ENCODE results near the gene FAM181B. TPM values are rescaled to one million over a fixed set of nuclear protein-coding genes. Genes with fewer than 3 reads are reported as not detected.

Gene FAM181B
- total RNA-seq, 3 donors from 2014 or later, result 0.16 to 0.33 (median 0.29) TPM

DNA sequence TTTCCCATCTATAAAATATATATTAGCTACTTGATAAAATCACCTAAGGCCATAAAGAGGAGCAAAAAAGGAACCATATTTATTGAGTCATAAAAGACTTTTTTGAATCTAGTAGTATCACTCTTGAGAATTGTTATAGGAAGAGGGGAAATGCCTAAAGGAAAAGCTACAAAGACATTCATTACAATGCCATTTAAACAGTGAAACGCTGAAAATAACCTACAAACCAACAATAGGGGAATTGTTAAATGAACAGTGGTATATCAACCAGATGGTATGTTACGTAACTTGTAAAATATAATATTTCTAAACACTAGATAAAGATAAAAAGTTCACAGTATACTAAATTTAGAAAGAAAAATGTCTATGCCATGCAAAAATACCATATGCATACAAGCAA is 47.5 kb downstream of the FAM181B start:
- intact Hi-C loops (cut with DNase I; ENCODE audit: low total_unique reads), result no loop called here
- DNase-seq (ENCODE audit: low spot score in 2 of 2), result no peak
- Histone ChIP-seq H3K27ac (no peak overlapping the region), H3K36me3 (no peaks in the 10 kb centered on the region), H3K27me3 (no peaks in the 10 kb centered on the region), H3K9me3 (peaks cover 3 to 5% of the 10 kb centered on the region in 2 donors), H3K4me1 (no peaks in the 10 kb centered on the region), H3K4me3 (no peak overlapping the region)
- no peak for TF ChIP-seq POLR2A (IDR thresholded peaks at IDR 0.05)
- no peak for TF ChIP-seq POLR2AphosphoS5 (IDR thresholded peaks at IDR 0.05)
- TF ChIP-seq, protein P1, sequence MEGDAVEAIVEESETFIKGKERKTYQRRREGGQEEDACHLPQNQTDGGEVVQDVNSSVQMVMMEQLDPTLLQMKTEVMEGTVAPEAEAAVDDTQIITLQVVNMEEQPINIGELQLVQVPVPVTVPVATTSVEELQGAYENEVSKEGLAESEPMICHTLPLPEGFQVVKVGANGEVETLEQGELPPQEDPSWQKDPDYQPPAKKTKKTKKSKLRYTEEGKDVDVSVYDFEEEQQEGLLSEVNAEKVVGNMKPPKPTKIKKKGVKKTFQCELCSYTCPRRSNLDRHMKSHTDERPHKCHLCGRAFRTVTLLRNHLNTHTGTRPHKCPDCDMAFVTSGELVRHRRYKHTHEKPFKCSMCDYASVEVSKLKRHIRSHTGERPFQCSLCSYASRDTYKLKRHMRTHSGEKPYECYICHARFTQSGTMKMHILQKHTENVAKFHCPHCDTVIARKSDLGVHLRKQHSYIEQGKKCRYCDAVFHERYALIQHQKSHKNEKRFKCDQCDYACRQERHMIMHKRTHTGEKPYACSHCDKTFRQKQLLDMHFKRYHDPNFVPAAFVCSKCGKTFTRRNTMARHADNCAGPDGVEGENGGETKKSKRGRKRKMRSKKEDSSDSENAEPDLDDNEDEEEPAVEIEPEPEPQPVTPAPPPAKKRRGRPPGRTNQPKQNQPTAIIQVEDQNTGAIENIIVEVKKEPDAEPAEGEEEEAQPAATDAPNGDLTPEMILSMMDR (IDR thresholded peaks at IDR 0.05), result no peak

DNA sequence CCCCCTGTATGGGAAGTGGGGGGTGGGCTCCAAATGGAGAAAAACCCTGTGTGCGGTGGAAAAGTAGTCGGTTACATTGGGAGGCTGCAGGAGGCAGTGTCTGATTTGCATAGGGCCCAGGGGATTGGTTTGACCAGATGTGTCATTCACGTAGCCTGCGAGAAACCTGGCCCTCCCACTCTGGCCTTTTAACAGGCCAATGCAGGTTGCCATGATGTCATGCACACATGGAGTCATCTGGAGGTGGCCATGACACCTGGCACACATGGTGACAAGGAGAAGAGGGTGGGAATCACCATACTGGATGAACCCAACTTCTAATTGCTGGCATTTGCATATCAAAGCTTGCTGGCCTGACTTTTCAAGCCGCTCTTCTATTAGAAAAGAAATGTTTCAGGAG is 50.6 kb downstream of the FAM181B start:
- intact Hi-C loops (cut with DNase I; ENCODE audit: low total_unique reads), result no loop called here
- Histone ChIP-seq H3K27me3 (no peaks in the 10 kb centered on the region), H3K4me1 (no peaks in the 10 kb centered on the region), H3K27ac (no peak overlapping the region), H3K36me3 (no peaks in the 10 kb centered on the region), H3K9me3 (peaks cover 3 to 5% of the 10 kb centered on the region in 2 donors), H3K4me3 (no peak overlapping the region)
- TF ChIP-seq, protein P1 (IDR thresholded peaks at IDR 0.05), result no peak
- TF ChIP-seq POLR2AphosphoS5 (IDR thresholded peaks at IDR 0.05) (no peak), POLR2A (IDR thresholded peaks at IDR 0.05) (no peak)
- no peak for DNase-seq (ENCODE audit: low spot score in 2 of 2)

DNA sequence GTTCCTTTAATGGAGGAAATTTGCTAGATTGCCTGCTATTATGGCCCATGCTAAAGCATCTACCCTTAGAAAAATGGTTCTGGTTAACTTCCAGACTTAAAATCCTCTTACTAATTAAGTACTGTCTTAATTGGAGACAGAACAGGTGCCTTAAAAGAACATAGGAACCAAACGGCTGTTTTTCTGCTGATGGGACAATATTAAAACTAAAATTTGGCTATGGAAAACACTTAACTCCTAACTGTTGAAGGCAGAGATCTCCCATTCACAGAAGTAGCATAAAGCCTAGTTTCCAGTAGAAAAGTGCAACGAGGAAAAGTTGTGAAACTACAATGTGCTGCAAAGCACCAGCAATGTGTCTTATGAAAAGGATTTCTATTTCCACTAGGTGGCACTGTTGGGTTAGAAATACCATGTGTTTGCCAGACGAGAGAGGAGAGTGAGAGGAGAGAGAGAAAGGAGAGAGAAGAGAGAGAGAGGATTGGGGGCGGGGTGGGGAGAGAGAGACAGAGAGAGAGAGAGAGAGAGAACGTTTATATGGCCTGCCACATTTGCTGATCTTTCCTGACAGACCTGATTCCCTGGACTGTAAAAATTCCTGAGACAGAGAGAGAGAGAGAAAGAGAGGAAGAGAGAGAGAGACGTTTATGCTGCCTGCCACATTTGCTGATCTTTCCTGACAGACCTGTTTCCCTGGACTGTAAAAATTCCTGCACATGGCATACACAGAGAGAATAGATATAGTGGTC is 51.5 kb downstream of the FAM181B start:
- Histone ChIP-seq H3K27me3 (no peaks in the 10 kb centered on the region), H3K4me1 (no peaks in the 10 kb centered on the region), H3K27ac (no peak overlapping the region), H3K4me3 (no peak overlapping the region), H3K36me3 (no peaks in the 10 kb centered on the region), H3K9me3 (peaks cover 3 to 5% of the 10 kb centered on the region in 2 donors)
- intact Hi-C loops (cut with DNase I; ENCODE audit: low total_unique reads), result no loop called here
- peak in 1 of 3 donors; percentile 35 for TF ChIP-seq POLR2AphosphoS5 (IDR thresholded peaks at IDR 0.05)
- TF ChIP-seq, protein P1 (IDR thresholded peaks at IDR 0.05), result peak; percentile 60 to 82 (median 72)
- TF ChIP-seq POLR2A (IDR thresholded peaks at IDR 0.05), result no peak
- DNase-seq (ENCODE audit: low spot score in 2 of 2), result peak in 1 of 2 donors; percentile 30

DNA sequence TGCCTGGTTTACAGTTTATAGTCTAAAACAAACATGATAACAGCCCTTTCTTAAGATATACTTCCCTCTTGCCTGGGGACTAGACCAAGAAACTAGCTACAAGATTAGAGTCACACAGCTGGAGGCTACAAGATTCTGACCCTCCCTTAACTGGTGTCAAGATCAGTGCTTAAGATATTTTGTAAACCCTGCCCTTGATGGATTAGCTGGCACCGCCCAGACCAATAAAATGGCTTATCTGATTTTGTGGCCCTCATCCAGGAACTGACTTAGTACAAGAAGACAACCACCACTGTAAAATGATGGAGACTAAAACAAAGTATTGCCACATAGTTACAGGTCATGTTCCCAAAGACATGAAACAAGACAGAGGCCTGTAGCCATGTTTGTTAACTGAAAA is 53.4 kb downstream of the FAM181B start:
- TF ChIP-seq POLR2A (IDR thresholded peaks at IDR 0.05) (no peak), POLR2AphosphoS5 (IDR thresholded peaks at IDR 0.05) (no peak)
- TF ChIP-seq, protein P1 (IDR thresholded peaks at IDR 0.05), result no peak
- Histone ChIP-seq H3K36me3 (no peaks in the 10 kb centered on the region), H3K4me1 (no peaks in the 10 kb centered on the region), H3K27ac (no peak overlapping the region), H3K4me3 (no peak overlapping the region), H3K9me3 (peaks cover 3 to 5% of the 10 kb centered on the region in 2 donors), H3K27me3 (no peaks in the 10 kb centered on the region)
- intact Hi-C loops (cut with DNase I; ENCODE audit: low total_unique reads), result no loop called here
- DNase-seq (ENCODE audit: low spot score in 2 of 2), result no peak

Other genes starting within 250 kb of the FAM181B start
- gene PRCP, start 166.6 kb upstream of the FAM181B start, total RNA-seq, result 10 to 100 TPM; 54.4 to 87.7 (median 61.8) TPM
- gene DDIAS, start 167.9 kb upstream of the FAM181B start, total RNA-seq, result 1 to 10 TPM in 2 of 3 donors, under 1 TPM in 1; 0.66 to 2.5 (median 1.3) TPM

Data from breast epithelium (tissue), 4 donors.